Mesenteric fat pad (tissue), 1 donor: ENCODE data around the gene AGBL4. TPM values are rescaled to one million over a fixed set of nuclear protein-coding genes. Genes with fewer than 3 reads are reported as not detected.

Experiments used
- DNase-seq: peaks from one replicate; pipeline ENCODE4 v3.0.0-alpha.2; 2020; ENCODE audit warnings: low spot score
- total RNA-seq: library from RNA; stranded (reverse); fragmentation: NEBNext Ultra II Directional; extraction: Animal tissue kit (Norgen Biotek cat#: 25700); gene quantifications from one replicate; pipeline ENCODE4 v1.2.1, GENCODE V29; 2021
- donor health status: DM: yes; HTN: yes; CAD: no.

The AGBL4 gene
- total RNA-seq, 1 donor from 2014 or later = 0.26 TPM

DNA sequence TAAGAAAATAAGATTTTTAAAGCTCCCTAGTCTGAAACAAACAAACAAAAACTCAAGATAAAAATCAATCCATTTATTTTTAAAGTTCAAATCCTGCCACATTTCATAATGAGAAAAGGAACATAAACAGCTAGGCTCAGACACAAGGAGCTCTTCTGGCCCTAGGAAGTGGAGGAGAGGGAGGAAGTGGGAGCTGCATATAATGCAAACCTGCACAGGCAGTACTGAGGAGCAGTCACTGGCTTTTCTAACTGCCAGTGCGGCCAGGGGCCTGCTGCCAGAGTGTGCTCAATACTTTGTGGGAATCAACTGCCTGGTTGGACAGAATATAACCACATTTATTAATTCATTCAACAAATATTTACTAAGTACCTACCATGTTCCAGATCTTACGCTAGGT is 1411.9 kb downstream of the AGBL4 start:
- DNase-seq = no peak

DNA sequence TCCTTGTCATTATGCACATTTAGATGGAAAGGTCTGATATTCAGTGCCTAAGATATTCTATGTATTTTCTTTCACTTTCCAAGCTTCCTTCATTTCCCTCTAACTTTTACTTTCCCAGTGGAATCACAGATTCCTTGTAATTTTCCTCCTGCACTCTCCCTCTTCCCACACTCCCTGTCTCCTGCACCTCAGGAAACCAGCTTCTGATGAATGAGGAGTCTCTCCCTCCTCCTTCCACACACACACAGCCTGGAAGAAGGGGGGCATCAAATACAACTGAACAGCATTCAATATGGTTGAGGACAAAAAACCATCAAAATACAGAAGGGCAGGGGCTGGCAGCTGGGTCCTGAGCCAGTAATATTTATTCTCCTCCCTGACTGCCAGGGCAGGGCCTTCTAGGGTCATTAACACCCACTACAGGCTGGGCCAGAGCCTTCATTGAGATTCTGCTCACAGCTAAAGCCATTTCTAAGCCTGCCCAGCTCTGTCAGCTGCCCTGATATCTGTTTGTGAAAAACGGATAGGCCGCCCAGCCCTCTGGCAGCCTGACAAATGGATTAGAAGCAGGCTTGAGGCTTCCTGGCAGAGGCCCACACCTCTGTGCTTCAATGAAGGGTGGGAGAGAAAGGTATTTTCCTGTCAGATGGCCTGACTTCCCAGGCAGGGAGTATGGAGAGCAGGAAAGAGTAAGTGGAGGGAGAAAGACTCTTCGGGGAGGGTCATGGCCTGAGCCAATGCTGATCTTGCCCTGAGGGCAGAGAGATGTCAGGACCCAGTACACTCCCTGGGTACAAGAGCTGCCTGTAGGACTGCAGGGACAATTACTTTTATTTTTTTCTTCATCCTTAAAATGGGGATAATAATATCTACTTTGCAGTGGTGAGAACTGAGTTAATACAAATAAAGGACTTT is 1412.9 kb downstream of the AGBL4 start:
- DNase-seq = no peak

DNA sequence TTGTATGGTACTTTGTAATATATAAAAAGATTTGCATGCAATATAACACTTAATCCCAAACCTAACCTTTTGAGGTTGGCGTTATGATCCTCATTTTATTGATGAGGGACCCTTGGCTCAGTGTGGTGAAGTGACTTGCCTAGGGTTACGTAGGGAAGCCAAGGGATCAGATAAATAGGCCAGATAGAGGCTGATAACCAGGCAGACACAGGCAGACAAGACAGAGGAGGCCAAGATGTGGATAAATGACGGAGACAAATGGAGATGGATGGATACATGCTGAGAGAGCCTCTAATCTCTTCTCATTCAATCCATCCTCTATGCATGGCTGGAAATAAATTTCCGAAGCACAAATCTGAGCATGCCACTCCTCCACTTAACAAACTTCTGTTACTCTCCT is 1414.9 kb downstream of the AGBL4 start:
- no peak for DNase-seq

DNA sequence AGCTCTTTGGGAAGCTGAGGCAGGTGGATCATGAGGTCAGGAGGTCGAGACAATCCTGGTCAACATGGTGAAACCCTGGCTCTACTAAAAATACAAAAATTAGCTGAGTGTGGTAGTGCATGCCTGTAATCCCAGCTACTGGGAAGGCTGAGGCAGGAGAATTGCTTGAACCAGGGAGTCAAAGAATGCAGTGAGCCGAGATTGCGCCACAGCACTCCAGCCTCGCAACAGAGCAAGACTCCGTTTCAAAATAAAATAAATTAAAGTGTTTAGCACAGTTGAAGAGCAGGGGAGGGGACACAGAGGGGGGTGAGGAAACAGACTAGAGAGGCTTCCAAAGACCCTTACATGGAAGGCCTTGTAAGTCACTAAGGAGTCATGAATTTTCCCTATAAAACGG is 1420.5 kb downstream of the AGBL4 start:
- DNase-seq = no peak

DNA sequence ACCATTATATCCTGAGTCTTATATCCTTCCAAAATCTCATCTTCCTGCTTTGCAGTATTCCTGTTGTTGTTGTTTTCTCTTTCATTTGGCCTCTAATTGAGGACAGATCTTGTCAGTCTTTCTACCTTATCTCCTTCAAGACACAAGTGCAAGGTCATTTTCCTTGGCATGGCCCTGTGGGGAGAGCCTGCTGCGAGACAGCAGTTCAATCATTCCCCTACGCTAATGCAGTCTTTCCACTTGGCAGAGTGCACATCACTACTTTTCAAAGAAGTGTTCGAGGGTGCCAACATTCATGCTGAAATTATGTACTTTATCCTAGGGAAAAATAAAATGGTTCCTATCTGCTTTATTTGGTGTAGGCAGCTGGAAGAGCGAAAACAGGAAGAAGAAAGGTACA is 1421.4 kb downstream of the AGBL4 start:
- no peak for DNase-seq

- no peak for DNase-seq
These were observed 1423.6 kb downstream of the AGBL4 start for GRCh38 chr1:48600182-48600581.

GRCh38 chr1:48597663-48598062 is 1426.1 kb downstream of the AGBL4 start:
- no peak for DNase-seq

GRCh38 chr1:48596046-48596445 is 1427.7 kb downstream of the AGBL4 start:
- DNase-seq = no peak

DNA sequence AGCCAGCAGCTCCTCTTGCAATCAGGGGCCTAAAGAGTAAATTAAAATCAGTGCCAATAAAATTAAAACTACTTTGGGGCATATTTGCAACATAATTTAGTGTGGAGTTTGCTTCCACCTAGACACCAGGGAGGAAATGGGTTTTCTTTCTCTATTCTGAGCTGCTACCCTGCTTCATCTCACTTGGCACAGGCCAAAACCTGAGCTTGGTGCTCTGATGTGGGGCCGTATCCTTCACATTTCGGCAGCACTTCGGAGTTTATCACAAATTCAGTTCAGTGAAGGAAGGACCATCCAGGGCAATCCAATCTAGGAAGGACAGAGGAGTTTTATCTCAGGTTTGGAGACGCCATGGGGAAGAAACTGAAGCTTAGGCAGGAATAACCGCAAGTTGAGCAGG is 1428.1 kb downstream of the AGBL4 start:
- no peak for DNase-seq

DNA sequence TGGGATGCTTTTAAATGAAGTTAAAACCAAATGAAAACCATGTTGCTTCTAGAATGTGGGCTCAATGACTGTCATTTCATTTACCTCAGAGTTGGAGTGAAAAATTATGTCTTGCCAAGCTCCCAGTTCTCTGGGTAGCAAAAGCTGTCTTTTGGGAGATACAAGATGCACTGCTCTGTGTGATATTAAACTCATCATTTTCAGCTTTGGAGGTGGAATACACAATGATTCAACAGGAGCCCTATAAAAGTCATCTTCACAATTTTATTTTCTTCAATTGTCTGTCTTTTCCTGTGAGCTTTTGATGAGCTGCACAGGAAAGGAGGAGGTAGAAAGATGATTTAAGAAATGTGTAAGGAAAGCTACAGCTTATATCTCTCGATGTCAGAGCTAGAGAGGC is 1431.4 kb downstream of the AGBL4 start:
- no peak for DNase-seq

- no peak for DNase-seq
These were observed 1432.6 kb downstream of the AGBL4 start for GRCh38 chr1:48591181-48591580.

- DNase-seq = no peak
These were observed 1435.7 kb downstream of the AGBL4 start for GRCh38 chr1:48588061-48588460.

DNA sequence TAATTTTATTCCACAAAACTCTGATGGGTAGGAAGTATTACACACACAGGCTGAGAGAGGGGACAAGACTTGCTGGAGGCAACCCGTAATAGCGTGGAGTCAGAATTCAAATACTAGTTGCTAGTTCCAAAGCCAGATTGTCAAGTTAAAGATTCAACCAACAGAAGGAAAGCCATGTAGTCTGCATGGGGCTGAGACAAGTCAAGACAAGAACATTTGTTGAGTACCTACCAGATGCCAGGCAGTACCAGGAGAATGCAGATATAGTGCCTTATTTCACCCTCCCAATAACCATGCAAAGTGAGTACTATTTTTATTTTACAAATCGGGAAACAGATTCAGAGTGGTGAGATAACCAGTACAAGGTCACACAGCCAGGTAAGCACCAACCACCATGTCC is 1441.3 kb downstream of the AGBL4 start:
- DNase-seq = no peak

GRCh38 chr1:48581270-48581669 is 1442.5 kb downstream of the AGBL4 start:
- no peak for DNase-seq

DNA sequence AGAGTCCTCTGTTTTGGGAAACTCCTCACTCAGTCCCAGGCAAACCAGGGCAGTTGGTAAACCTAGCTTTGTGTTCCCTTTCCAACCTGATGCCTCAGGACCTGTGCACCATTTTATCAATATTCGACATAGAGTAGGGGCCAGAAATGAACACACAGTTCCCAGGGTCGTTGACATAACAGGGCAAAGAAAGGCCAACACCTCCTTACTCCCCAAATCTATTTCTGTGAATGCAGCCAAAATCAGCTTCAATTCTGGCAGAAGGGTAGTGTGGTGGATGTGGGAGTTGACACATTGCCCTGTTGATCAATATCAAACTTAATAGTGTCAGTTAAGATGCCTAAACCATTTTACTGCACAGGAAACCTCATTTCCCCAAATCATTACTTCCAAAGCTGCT is 1447.2 kb downstream of the AGBL4 start:
- DNase-seq = no peak

DNA sequence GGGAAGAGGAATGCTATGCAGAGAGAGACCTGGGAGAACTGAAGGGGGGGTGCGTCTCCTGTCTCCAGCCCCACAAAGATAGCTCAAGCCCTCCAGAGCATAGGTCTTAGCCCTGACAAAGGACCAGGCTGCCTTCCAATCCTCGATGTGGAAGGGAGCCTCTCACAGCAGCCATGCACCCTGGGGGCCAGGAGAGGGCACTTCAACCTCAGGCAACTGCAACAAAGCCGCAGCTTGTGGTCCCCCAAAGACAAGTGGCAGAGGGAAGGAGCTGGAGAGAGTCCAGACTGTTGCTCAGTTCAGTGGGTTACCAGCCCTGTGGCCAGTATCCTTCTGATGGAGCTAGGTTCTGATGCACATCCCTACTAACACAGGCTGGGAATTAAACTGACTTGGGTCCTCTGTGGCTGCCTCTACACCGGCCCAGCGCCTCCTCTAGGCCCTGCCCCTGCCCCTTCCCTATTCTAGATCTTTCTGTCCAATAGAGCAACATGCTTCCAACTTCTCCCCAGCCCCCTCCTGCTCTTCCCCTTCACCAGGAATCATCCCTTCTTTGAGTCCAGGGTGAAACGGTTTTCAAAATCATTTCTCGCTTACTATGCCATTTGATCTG is 1451.0 kb downstream of the AGBL4 start:
- DNase-seq = no peak

DNA sequence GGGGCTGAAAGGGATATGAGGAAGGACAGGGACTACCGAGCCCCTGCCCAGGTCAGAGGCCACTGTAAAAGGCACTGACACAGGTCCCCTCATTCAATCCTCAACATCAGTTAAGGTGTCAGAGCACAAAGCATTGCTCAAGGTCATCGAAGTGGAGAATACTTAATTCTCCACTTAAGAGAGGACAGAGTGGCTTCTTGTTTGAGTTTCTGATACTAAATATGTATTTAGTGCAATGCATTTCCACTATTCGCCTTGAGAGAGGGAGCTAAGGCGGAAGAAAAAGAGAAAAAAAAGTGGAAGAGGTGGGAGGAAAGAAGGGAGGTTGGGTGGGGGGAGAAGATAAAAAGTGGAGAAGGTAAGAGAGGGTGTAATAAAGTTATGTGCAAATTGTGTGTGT is 1451.6 kb downstream of the AGBL4 start:
- DNase-seq = no peak

DNA sequence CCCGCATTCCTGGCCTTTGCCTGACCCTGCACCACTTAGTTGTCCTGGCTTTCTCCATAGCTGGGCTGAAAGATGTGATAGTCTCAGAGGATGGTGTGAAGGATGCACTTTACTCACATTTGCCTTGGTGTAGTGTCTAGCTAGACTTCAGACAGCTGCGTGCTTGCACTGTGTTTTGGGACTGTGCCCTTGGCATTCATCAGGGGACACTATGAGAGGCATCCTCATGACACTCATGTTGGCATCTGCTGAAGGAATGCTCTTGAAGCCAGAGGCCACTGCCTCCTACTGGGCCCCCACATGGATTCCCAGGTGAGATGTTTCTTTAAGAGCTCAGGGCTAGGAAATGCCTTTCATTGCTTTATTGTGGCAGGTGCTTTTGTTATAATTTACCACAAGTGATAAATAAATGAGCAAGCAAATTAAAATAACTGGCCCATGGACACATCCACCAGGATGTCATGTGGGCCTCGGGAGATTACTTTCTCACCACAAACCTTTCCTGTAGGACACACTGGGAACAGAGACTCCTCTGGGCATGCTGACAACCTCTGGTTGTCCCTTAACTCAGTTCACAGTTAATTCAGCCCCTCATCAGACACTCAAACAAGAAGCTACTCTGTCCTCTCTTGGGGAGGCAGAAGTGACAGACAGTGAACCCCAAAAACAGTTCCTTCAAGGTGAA is 1452.3 kb downstream of the AGBL4 start:
- no peak for DNase-seq

DNA sequence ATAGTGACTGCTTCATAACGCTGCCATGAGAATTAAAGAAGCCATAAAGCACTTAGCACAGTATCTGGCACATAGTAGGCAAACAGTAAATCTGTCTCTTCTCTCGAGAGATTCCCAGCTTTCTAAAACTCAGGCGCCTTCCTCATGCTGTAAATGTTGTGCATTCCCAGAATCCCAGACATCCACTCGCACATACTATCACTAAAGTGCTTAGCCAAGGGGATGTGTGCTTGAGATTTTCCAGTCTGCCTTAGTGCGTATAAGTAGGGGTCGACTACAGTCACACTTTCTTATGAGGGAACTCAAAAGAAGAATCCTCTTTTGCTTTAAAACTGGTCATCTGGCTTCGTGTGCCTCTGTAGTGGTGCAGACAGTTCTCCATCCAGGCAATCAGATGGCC is 1453.2 kb downstream of the AGBL4 start:
- DNase-seq = no peak

DNA sequence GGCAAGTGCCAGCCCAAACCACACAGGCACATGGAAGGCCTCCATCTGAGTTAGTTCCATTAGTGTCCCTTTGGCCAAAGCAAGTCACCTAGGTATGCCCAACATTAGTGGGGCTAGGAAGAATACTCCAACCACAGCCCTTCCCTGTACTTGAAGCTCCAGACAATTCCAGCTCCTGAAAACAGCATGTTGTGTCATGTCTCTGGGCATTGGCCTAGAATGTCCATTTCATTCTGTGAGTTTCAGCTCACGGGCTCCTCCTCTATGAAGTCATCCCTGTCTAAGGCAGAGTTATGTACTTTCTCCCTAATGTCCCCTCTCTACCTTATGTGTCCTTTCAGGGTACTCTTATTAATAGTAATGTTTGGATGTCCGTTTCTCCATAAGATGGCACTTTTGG is 1455.3 kb downstream of the AGBL4 start:
- no peak for DNase-seq

GRCh38 chr1:48566492-48566891 is 1457.3 kb downstream of the AGBL4 start:
- DNase-seq = no peak

GRCh38 chr1:48563021-48563420 is 1460.7 kb downstream of the AGBL4 start:
- DNase-seq = no peak
